Measurements from ENCODE around the gene MCUR1.

DNA sequence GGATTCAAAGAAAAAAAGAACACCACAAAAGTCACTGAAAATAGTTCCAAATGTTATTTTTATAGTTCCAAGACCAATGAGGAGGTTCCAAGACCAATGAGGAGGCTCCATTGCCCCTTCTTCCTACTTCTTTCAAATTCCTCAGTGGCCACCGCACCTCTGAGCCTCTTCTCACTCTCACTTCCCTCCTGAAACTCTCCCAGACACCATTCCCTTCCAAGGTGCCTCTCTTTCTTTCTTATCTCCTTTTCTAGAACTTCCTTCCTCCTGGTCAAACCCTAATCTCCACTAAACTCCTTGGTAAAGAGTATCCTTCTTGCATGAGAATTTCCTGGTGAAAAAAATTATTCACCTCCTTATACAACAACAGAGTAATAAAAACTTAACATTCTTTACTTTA lies 20.4 kb upstream of the MCUR1 start:
- TF ChIP-seq CTCF (IDR thresholded peaks at IDR 0.05; ENCODE audit: poor library complexity) (no peak), EZH2phosphoT487 (IDR thresholded peaks at IDR 0.05; ENCODE audit: low read depth, severe bottlenecking, unreplicated experiment) (no peak), EZH2 (IDR thresholded peaks at IDR 0.05; ENCODE audit: borderline replicate concordance) (no peak)

All from hepatocyte (in vitro differentiated cells).